ENCODE data around the gene CNTNAP2.

CNTNAP2 gene

GRCh38 chr7:148135116-148135515 lies 2018.5 kb downstream of the CNTNAP2 start:
- no peak for DNase-seq

DNA sequence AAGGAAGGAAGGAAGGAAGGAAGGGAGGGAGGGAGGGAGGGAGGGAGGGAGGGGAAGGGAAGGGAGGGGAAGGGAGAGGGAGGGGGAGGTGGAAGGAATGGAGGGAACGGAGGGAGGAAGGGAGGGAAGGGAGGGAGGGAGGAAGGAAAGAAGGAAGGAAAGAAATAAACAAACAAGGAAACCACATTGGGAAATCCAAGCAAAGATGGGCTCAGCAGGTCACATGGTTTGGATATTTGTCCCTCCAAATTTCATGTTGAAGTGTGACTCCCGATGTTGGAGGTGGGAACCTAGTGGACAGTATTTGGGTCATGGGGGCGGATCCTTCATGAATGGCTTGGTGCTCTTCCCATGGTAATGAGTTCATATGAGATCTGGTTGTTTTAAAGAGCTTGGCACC lies 2019.4 kb downstream of the CNTNAP2 start:
- no peak for DNase-seq

DNA sequence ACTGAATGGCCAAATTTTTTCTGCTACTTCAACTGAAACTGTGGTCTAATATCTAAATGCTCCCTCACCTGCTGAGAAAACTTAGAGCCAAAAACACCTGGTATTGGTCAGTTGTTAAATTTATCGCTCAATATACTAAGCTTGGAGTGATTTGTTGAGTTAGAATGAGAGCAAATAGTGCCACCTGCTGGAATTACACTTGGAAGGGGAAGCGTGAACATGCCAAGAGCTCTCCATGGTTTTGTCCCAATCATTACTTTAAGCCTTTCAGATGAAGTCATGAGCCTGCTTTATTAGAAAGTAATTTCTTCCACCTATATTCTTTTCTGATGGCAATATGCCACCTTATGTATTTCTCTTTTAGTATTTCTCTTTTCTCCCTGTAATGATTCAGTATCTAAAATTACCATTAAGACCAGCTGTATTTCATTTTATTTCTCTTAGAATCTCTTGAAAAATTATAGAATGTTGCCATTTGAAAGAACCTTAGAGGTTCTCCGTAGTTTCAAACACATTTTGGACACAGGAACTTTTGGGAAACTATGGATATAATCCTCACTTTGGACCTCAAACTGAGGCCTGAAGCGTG lies 2026.2 kb downstream of the CNTNAP2 start:
- peak; percentile 64 to 84 for DNase-seq

- no peak for DNase-seq
Observed at GRCh38 chr7:148144827-148145226, 2028.2 kb downstream of the CNTNAP2 start.

DNA sequence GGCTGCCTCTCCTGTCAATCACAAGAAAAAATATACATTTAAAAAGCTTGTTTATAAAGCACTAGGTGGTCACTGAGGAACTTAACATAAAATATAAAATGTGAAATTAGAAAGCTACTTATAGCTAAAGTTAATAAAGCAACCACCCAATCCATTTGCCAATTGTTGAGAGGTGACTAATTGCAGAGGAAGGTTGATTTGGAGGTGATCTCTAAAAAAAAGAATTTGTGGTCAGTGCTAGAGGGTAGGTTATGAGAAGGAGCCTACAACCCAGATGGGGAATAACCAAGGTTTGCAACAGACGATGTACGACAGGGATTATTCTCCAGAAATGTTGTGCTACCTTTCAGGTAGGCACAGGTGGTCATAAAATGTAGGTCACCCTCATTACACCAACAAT lies 2029.7 kb downstream of the CNTNAP2 start:
- DNase-seq, result no peak

DNA sequence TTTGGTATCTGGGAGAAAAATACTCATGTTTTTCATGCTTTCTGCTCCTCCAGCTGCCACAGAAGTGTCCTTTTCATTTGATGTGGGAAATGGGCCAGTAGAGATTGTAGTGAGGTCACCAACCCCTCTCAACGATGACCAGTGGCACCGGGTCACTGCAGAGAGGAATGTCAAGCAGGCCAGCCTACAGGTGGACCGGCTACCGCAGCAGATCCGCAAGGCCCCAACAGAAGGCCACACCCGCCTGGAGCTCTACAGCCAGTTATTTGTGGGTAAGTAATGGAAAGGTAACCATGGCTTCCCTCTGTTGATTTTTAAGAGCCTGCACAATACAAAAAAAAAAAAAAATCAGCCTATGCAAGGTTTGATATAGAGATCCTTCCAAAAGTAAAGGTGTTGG lies 2030.8 kb downstream of the CNTNAP2 start:
- no peak for DNase-seq

DNA sequence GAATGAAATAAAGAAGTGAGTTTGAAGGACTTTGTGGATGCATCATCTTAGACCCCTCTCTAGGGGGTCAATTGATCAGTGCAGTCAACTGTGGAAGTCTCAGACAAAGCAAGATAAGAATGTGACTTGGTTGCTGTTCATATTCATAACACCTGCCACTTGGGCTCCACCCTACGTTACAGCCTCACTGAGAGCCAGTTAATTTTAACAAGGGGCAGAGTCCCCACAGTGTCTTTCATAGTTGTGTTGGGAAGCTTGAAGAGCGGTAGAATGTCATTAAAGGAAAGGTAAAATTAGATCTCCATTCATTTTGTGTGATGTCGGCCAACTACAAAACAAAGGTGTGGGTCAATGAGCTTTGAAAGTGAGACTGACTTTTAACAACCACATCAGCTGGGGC lies 2031.9 kb downstream of the CNTNAP2 start:
- no peak for DNase-seq

DNA sequence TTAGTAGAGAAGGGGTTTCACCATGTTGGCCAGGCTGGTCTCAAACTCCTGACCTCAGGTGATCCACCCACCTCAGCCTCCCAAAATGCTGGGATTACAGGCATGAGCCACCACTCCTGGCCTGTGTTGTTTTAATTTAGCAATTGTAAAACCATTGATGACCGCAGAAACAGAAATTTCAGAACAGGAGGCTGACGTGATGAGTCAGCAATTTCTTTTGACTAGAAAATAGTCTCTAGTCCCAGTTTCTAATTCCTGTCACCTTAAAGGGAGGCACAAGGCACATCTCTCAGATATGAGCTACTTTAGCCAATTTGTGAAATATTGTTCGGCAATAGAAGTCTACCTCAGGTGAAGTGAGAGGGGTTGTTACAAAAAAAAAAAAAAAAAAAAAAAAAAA lies 2033.1 kb downstream of the CNTNAP2 start:
- no peak for DNase-seq

DNA sequence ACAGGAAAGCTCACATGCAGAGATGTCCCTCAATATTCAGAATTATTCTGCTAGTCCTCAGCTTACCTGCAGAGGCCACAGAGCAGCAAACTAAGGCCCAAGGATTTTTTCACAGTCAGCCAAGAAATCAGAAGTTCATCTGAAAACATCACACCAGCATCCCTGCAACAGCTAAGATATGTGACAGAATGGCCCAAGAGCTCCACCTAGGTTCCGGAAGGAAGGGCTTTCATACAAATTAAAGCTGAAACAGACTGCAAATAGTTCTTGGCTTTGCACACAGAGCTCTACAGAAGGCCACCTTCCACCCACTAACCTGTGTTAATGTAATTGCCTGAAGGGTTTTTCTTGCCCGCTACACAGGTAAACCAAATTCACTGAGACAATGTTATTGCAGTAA lies 2035.2 kb downstream of the CNTNAP2 start:
- DNase-seq, result no peak

- DNase-seq, result peak; percentile 59 to 91
Observed at GRCh38 chr7:148153616-148154284, 2037.1 kb downstream of the CNTNAP2 start.

GRCh38 chr7:148155000-148155399 lies 2038.4 kb downstream of the CNTNAP2 start:
- no peak for DNase-seq

GRCh38 chr7:148155826-148156225 lies 2039.2 kb downstream of the CNTNAP2 start:
- no peak for DNase-seq

GRCh38 chr7:148156233-148156632 lies 2039.6 kb downstream of the CNTNAP2 start:
- no peak for DNase-seq

DNA sequence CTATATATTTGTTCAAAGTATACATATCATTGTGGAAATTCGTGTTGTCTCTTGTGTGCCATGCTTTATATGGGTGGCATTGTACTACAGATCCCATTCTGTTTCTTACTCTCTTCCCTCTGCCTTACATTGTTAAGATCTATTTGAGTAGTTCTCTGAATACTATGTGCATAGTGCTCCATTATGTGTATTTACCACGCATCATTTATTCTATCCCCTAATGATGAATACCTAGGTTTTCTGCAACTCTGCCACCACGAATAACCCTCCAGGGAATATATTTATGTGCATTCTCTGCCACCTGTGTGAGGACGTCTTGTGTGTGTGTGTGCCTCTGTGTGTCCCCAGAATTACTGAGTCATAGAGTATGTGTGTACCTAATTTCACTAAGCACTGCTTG lies 2042.7 kb downstream of the CNTNAP2 start:
- DNase-seq, result peak; percentile 23 to 52

GRCh38 chr7:148161776-148162175 lies 2045.2 kb downstream of the CNTNAP2 start:
- no peak for DNase-seq

- no peak for DNase-seq
Observed at GRCh38 chr7:148162808-148163207, 2046.2 kb downstream of the CNTNAP2 start.

- DNase-seq, result no peak
Observed at GRCh38 chr7:148163246-148163645, 2046.6 kb downstream of the CNTNAP2 start.

GRCh38 chr7:148172920-148173319 lies 2056.3 kb downstream of the CNTNAP2 start:
- DNase-seq, result no peak

GRCh38 chr7:148173369-148173768 lies 2056.8 kb downstream of the CNTNAP2 start:
- DNase-seq, result peak; percentile 90 to 99

DNA sequence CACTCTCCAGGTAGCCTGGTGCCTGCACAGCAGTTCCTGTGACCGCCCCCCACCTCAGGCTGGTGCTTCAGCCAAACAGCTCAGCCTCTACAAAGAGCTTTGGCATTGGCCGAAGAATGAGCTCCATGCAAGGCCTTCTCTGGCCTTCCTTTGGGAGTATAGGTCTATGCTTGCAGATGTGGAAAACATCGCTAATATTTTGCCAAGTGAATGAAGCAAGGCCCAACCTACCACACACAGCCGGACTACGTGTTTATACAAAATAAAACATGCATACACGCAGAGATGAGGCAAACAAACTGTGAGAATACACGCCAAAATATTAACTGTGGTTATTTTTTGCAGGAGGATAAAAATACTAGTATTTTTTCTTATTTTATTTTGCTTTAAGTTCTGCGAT lies 2057.8 kb downstream of the CNTNAP2 start:
- DNase-seq, result no peak

DNA sequence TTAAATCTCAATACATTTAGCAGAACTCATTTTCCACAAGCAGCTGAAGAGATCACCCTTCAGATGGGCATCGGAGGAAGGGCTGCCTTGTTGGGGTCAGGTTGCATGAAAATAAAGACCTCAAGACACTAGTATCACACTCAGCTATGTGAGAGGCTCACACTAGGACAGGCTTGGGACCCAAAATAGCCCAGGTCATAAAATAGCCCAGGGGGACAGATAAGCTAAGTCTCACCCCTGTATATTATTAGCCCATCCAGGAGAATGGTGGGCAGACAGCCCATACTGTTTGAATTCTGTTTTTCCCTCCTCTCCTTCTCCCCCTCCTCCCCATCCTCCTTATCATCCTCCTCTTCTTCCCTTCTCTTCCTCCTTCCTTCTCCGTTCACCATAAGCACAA lies 2058.9 kb downstream of the CNTNAP2 start:
- DNase-seq, result no peak

- DNase-seq, result no peak
Observed at GRCh38 chr7:148177972-148178371, 2061.4 kb downstream of the CNTNAP2 start.

- DNase-seq, result no peak
Observed at GRCh38 chr7:148180075-148180474, 2063.5 kb downstream of the CNTNAP2 start.

DNA sequence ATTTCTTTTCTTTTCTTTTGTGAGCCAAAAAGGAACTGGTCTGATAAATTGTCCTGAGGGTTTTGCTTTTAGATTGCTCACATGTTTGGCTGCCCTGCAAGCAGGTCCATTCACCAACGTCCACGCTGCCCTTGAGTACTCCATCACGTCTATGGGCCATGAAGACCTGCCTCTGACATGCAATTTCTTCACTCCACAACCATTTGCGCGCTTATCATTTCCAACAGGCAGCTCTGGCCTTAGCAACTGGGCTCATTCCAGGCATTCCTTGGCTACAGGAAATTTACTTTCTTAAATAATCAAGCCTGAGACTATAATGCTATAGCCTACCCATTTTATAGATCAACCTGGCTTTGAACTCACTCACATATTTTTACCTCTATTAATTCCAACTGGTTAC lies 2065.7 kb downstream of the CNTNAP2 start:
- no peak for DNase-seq

- DNase-seq, result no peak
Observed at GRCh38 chr7:148185041-148185440, 2068.4 kb downstream of the CNTNAP2 start.
